Endodermal cell (in vitro differentiated cells): ENCODE measurements around the gene SH3GL1. TPM values are rescaled to one million over a fixed set of nuclear protein-coding genes. Genes with fewer than 3 reads are reported as not detected.

Source experiments
- DNase-seq: peaks from one replicate; pipeline ENCODE4 v3.0.0-alpha.2; 2017
- H3K27ac ChIP-seq: 2 replicates; pipeline ENCODE4 v1.5.1; 2013; ENCODE audit warnings: mild to moderate bottlenecking, low read depth, low read length, moderate library complexity
- H3K27me3 ChIP-seq: 2 replicates; pipeline ENCODE4 v1.6.1; 2013; ENCODE audit warnings: mild to moderate bottlenecking, low read length, moderate library complexity; ENCODE audit not compliant: insufficient read depth, control insufficient read depth, poor library complexity, severe bottlenecking
- H3K36me3 ChIP-seq: 2 replicates; pipeline ENCODE4 v1.7.0; 2013; ENCODE audit warnings: mild to moderate bottlenecking, low read length, moderate library complexity; ENCODE audit not compliant: control insufficient read depth, insufficient read depth
- H3K4me1 ChIP-seq: one replicate; pipeline ENCODE4 v1.7.0; 2013; ENCODE audit warnings: low read length; ENCODE audit not compliant: control insufficient read depth, insufficient read depth
- H3K4me3 ChIP-seq: 2 replicates; pipeline ENCODE4 v1.5.1; 2013; ENCODE audit warnings: mild to moderate bottlenecking, low read length, moderate library complexity
- H3K9ac ChIP-seq: 2 replicates; pipeline ENCODE4 v1.6.1; 2013; ENCODE audit warnings: mild to moderate bottlenecking, low read length, moderate library complexity; ENCODE audit not compliant: poor library complexity, severe bottlenecking; ENCODE audit errors: extremely low read depth
- H3K9me3 ChIP-seq: 2 replicates; pipeline ENCODE4 v1.6.1; 2013; ENCODE audit warnings: mild to moderate bottlenecking, low read length, moderate library complexity; ENCODE audit not compliant: control insufficient read depth
- H3K27ac Mint-ChIP-seq: 2 replicates; pipeline ENCODE4 v1.8.0; 2020; ENCODE audit warnings: mixed read lengths
- H3K27me3 Mint-ChIP-seq: 2 replicates; pipeline ENCODE4 v1.8.0; 2021; ENCODE audit warnings: mild to moderate bottlenecking, mixed read lengths; ENCODE audit not compliant: insufficient read depth
- H3K36me3 Mint-ChIP-seq: 2 replicates; pipeline ENCODE4 v1.8.0; 2020; ENCODE audit warnings: low read depth, mixed read lengths
- H3K4me1 Mint-ChIP-seq: 2 replicates; pipeline ENCODE4 v1.8.0; 2020; ENCODE audit warnings: mixed read lengths
- H3K4me3 Mint-ChIP-seq: 2 replicates; pipeline ENCODE4 v1.8.0; 2020; ENCODE audit warnings: mild to moderate bottlenecking, moderate library complexity, mixed read lengths
- H3K9me3 Mint-ChIP-seq: 2 replicates; pipeline ENCODE4 v1.8.0; 2020; ENCODE audit warnings: mild to moderate bottlenecking, mixed read lengths
- CTCF ChIP-seq: fragments of 200-600 bp; sonication (generic); conservative IDR thresholded peaks from 2 replicates; pipeline ENCODE4 v1.5.0; 2021; ENCODE audit warnings: antibody characterized with exemption, mild to moderate bottlenecking
- WGBS, 2 experiments: methylation state at CpG; one replicate each; pipeline versions ENCODE4 v1.1.5 to v1.1.7; 2013; ENCODE audit warnings: missing lambda C conversion rate in 2 of 2, mixed read lengths in 1 of 2; ENCODE audit not compliant: insufficient coverage in 1 of 2, insufficient read length in 1 of 2; 5-methylcytosine and 5-hydroxymethylcytosine counted together
- total RNA-seq, 2 donors: library from RNA; stranded (reverse); fragmentation: NEBNext Ultra II Directional in 1 of 2; extraction: Animal tissue kit (Norgen Biotek cat#: 25700) in 1 of 2; gene quantifications; 2 replicates in 1 of 2; 3 replicates in 1 of 2; pipeline ENCODE4 v1.2.1, GENCODE V29; 2021

SH3GL1 gene
- total RNA-seq, 2 donors from 2014 or later = 76.8 to 77.0 TPM

GRCh38 chr19:4425537-4425936 is 25.2 kb upstream of the SH3GL1 start:
- Mint-ChIP-seq H3K27ac (peak overlapping the region; percentile 7), H3K36me3 (peaks cover 60% of the 10 kb centered on the region), H3K4me1 (no peaks in the 10 kb centered on the region), H3K27me3 (no peaks in the 10 kb centered on the region), H3K4me3 (no peak overlapping the region), H3K9me3 (no peaks in the 10 kb centered on the region)
- no peak overlapping the region for H3K9ac ChIP-seq
- H3K4me1 ChIP-seq = no peaks in the 10 kb centered on the region
- no peaks in the 10 kb centered on the region for H3K9me3 ChIP-seq
- H3K4me3 ChIP-seq = no peak overlapping the region
- no peak overlapping the region for H3K27ac ChIP-seq
- WGBS, 2 experiments = 98 to 100% methylated on average over 3 to 6 of the region's 6 CpGs
- DNase-seq = no peak
- no peak for TF ChIP-seq CTCF
- H3K36me3 ChIP-seq = peaks cover 67% of the 10 kb centered on the region
- no peaks in the 10 kb centered on the region for H3K27me3 ChIP-seq

GRCh38 chr19:4423416-4424126 is 23.2 kb upstream of the SH3GL1 start:
- H3K27ac ChIP-seq = no peak overlapping the region
- WGBS, 2 experiments = 95 to 97% methylated on average over 9 to 16 of the region's 16 CpGs
- Mint-ChIP-seq H3K4me3 (no peak overlapping the region), H3K27ac (peak overlapping the region; percentile 1), H3K36me3 (peaks cover 50% of the 10 kb centered on the region), H3K4me1 (no peaks in the 10 kb centered on the region), H3K9me3 (no peaks in the 10 kb centered on the region), H3K27me3 (no peaks in the 10 kb centered on the region)
- H3K36me3 ChIP-seq = peaks cover 59% of the 10 kb centered on the region
- H3K4me1 ChIP-seq = no peaks in the 10 kb centered on the region
- H3K27me3 ChIP-seq = no peaks in the 10 kb centered on the region
- H3K4me3 ChIP-seq = no peak overlapping the region
- no peak overlapping the region for H3K9ac ChIP-seq
- TF ChIP-seq CTCF = no peak
- H3K9me3 ChIP-seq = no peaks in the 10 kb centered on the region
- no peak for DNase-seq

- no peak for DNase-seq
- no peak overlapping the region for H3K9ac ChIP-seq
- peaks cover 21% of the 10 kb centered on the region for H3K4me1 Mint-ChIP-seq
- peaks cover 10% of the 10 kb centered on the region for H3K4me1 ChIP-seq
- no peaks in the 10 kb centered on the region for H3K9me3 ChIP-seq
- peaks cover 7% of the 10 kb centered on the region for H3K9me3 Mint-ChIP-seq
- peak overlapping the region; percentile 60 for H3K4me3 ChIP-seq
- peaks cover 68% of the 10 kb centered on the region for H3K36me3 ChIP-seq
- no peaks in the 10 kb centered on the region for H3K27me3 ChIP-seq
- no peaks in the 10 kb centered on the region for H3K27me3 Mint-ChIP-seq
- no peak overlapping the region for H3K27ac Mint-ChIP-seq
- no peak overlapping the region for H3K27ac ChIP-seq
- no peak for TF ChIP-seq CTCF
- peaks cover 52% of the 10 kb centered on the region for H3K36me3 Mint-ChIP-seq
- 76 to 86% methylated on average over 4 to 9 of the region's 9 CpGs for WGBS, 2 experiments
- H3K4me3 Mint-ChIP-seq = no peak overlapping the region
Observed at GRCh38 chr19:4416268-4416667, 15.9 kb upstream of the SH3GL1 start.
